ENCODE results near the gene HOXA2. TPM values are rescaled to one million over a fixed set of nuclear protein-coding genes. Genes with fewer than 3 reads are reported as not detected.

The HOXA2 gene
- total and polyA plus RNA-seq, 2 of the 13 experiments (the other 11 are each of a cell fraction or from before 2014, with no cell fraction given), result 0.22 to 0.29 TPM

- peak; percentile 16; the same call in 1 of the 2 replicates for TF ChIP-seq HNF4G (IDR thresholded peaks at IDR 0.05; ENCODE audit: borderline replicate concordance, low read depth, low read length)
- no peak for TF ChIP-seq HNF4G (CRISPR knock-in tag; IDR thresholded peaks at IDR 0.05; ENCODE audit: borderline replicate concordance, low read depth)
- no peak for TF ChIP-seq ZNF781 (CRISPR knock-in tag; IDR thresholded peaks at IDR 0.05; ENCODE audit: borderline replicate concordance, not compliant biosample characterization)
- peak; percentile 6 for TF ChIP-seq YY1 (IDR thresholded peaks at IDR 0.05; ENCODE audit: insufficient read depth, insufficient replicate concordance, low read depth, low read length)
- no peak for TF ChIP-seq RARG (CRISPR knock-in tag; IDR thresholded peaks at IDR 0.05; ENCODE audit: low read depth)
- TF ChIP-seq ZFY (CRISPR knock-in tag; IDR thresholded peaks at IDR 0.05), result peak; percentile 59
- peak; percentile 22; the same call in 1 of the 2 replicates for TF ChIP-seq SALL1 (CRISPR knock-in tag; IDR thresholded peaks at IDR 0.05)
- no peak for TF ChIP-seq ZNF558 (CRISPR knock-in tag; IDR thresholded peaks at IDR 0.05; ENCODE audit: borderline replicate concordance)
Measured at GRCh38 chr7:27141923-27142579, 39.6 kb upstream of the HOXA2 start (continued).

- intact Hi-C loops (cut with micrococcal nuclease; ENCODE audit: unreplicated experiment), result loop anchor here (5.0 kb wide), 1 partner anchor 764 kb away; no protein-coding TSS in a partner anchor
Measured at GRCh38 chr7:27141137-27141922, 38.8 kb upstream of the HOXA2 start.

More at GRCh38 chr7:27141137-27141922, 38.8 kb upstream of the HOXA2 start:
- Histone ChIP-seq H2AFZ (ENCODE audit: low read length) (no peak overlapping the region), H3K4me3 (replicated peaks in 1 of 3; ENCODE audit: insufficient read depth in 1 of 3, low read depth in 2 of 3, low read length in 3 of 3) (peak overlapping the region; percentile 70 to 79 (median 76); a peak in 5 of 6 replicates), H3K4me2 (ENCODE audit: low read depth, low read length) (peak overlapping the region; percentile 70), H4K20me1 (ENCODE audit: insufficient read depth, low read length) (no peaks in the 10 kb centered on the region), H3K27me3 (ENCODE audit: control insufficient read depth in 1 of 2, insufficient read depth in 2 of 2, low read length in 2 of 2) (no peaks in the 10 kb centered on the region), H3K27ac (ENCODE audit: extremely low read length, insufficient read depth, low read length) (peak overlapping the region; percentile 60), H3K9me3 (ENCODE audit: low read length) (no peaks in the 10 kb centered on the region), H3K9ac (ENCODE audit: insufficient read depth, low read depth, low read length) (peak overlapping the region; percentile 67), H3K36me3 (replicated peaks in 1 of 2; ENCODE audit: control insufficient read depth in 1 of 2, insufficient read depth in 2 of 2, low read length in 2 of 2) (no peaks in the 10 kb centered on the region; a peak in 2 of 5 replicates), H3K4me1 (ENCODE audit: insufficient read depth, low read length) (peaks cover 16% of the 10 kb centered on the region), H3K79me2 (ENCODE audit: insufficient read depth, low read length) (no peaks in the 10 kb centered on the region)
- ChIA-PET POLR2A (interaction anchor here (0.9 to 2.7 kb wide), 8 partner anchors 8 to 681 kb away, joined by 3 to 13 read pairs (median 7); partner anchors contain the start of genes HOXA4 and SKAP2), CTCF (ENCODE audit: low intra/inter-chr PET ratio, low total read pairs) (no interaction called here)
- BruUV-seq (replicated peaks), result no TSS peak
- TF ChIP-seq RBM39 (IDR thresholded peaks at IDR 0.05; ENCODE audit: low read depth, low read length, poor library complexity, severe bottlenecking), result no peak
- TF ChIP-seq YY1 (IDR thresholded peaks at IDR 0.05; ENCODE audit: insufficient read depth, insufficient replicate concordance, low read depth, low read length), result peak; percentile 2
- no peak for TF ChIP-seq NFE2 (CRISPR knock-in tag; IDR thresholded peaks at IDR 0.05)
- DNase-seq (ENCODE audit: low spot score) (no peak), FAIRE-seq (no peak), ATAC-seq (no peak; the same call in 2 of the 3 replicates)
- WGBS (ENCODE audit: low lambda C conversion rate), result 84% methylated on average over 18 of the region's 18 CpGs
- in situ Hi-C loops (cut with HindIII; ENCODE audit: extremely low pct_ligation_motif_present, low pct_unique_long_range_greater_than_20kb), result no loop called here

Measured in HepG2 (cell line).